Fibroblast of lung (primary cell): ENCODE data around the gene PIP5KL1.

Experiments used
- EZH2 ChIP-seq: IDR thresholded peaks from 2 replicates; pipeline ENCODE4 v1.5.1; 2012; ENCODE audit warnings: low read length, control low read depth, mild to moderate bottlenecking; ENCODE audit errors: missing control alignments
- TF ChIP-seq, protein P1 (sequence below), 2 donors: IDR thresholded peaks in 1 of 2; conservative IDR thresholded peaks in 1 of 2; 1 replicate in 1 of 2; 2 replicates in 1 of 2; pipeline ENCODE4 v1.5.1; 2011 to 2012; ENCODE audit warnings: low read length in 2 of 2, control low read depth in 1 of 2, inconsistent platforms in 1 of 2, low read depth in 1 of 2, mild to moderate bottlenecking in 1 of 2

DNA sequence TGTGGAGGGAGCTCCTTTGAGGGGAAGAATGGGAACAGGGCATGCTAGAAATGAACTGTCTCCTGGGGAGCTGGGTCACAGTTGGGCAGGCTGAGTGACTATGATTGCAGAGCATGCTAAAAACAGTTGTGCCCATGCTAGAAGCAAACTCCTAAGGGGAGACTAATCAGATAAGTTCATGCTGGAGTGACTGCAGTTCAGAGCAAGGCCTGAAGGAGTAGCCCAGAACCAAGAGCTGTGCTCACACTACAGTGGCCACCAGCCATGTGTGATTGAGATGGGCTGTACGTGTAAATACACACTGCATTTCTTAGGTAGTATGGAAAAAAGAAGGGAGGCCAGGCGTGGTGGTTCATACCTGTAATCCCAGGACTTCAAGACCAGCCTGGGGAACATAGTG is 42.8 kb downstream of the PIP5KL1 start:
- TF ChIP-seq, protein P1, sequence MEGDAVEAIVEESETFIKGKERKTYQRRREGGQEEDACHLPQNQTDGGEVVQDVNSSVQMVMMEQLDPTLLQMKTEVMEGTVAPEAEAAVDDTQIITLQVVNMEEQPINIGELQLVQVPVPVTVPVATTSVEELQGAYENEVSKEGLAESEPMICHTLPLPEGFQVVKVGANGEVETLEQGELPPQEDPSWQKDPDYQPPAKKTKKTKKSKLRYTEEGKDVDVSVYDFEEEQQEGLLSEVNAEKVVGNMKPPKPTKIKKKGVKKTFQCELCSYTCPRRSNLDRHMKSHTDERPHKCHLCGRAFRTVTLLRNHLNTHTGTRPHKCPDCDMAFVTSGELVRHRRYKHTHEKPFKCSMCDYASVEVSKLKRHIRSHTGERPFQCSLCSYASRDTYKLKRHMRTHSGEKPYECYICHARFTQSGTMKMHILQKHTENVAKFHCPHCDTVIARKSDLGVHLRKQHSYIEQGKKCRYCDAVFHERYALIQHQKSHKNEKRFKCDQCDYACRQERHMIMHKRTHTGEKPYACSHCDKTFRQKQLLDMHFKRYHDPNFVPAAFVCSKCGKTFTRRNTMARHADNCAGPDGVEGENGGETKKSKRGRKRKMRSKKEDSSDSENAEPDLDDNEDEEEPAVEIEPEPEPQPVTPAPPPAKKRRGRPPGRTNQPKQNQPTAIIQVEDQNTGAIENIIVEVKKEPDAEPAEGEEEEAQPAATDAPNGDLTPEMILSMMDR (conservative IDR thresholded peaks at IDR 0.05 in 1 of 2, IDR thresholded peaks at IDR 0.05 in 1 of 2; ENCODE audit: low read depth in 1 of 2, low read length in 2 of 2) = peak in 1 of 2 donors; percentile 25
- TF ChIP-seq EZH2 = no peak
